ENCODE results near the gene AKT1S1.

AKT1S1 gene

GRCh38 chr19:49907745-49908446 is 30.7 kb upstream of the AKT1S1 start:
- no peak for DNase-seq (ENCODE audit: low read depth in 2 of 2)

GRCh38 chr19:49906879-49907564 is 29.9 kb upstream of the AKT1S1 start:
- DNase-seq (ENCODE audit: low read depth in 2 of 2): no peak

DNA sequence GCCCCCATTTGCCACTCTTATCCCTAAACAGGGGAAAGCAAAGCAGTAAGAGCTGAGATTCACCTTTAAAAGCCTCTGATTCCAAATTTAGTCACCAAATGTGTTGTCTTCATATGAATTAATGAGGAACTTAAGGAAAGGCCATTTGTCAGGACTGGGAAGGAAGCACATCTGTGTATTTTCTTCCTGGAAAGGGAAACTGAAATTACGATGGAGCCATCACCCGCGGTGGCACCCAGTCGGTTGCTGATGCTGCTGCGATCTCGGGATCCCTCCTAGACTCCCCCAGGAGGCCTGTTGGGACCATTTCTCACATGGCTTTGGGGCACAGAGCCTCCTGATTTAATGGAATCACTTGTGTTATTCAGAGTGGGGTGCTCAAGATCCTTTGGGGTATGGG is 27.0 kb upstream of the AKT1S1 start:
- no peak for DNase-seq (ENCODE audit: low read depth in 2 of 2)

- peak; percentile 31 to 48 for DNase-seq (ENCODE audit: low read depth in 2 of 2)
These were observed 19.9 kb upstream of the AKT1S1 start, which contains the start of gene IL4I1 for GRCh38 chr19:49896863-49897621. Gene IL4I1, minus strand, starts transcription at chr19:49896887. Its CDS starts 727 bp downstream, at chr19:49896160.

- DNase-seq (ENCODE audit: low read depth in 2 of 2): no peak
These were observed 18.6 kb upstream of the AKT1S1 start for GRCh38 chr19:49895566-49896297.

DNA sequence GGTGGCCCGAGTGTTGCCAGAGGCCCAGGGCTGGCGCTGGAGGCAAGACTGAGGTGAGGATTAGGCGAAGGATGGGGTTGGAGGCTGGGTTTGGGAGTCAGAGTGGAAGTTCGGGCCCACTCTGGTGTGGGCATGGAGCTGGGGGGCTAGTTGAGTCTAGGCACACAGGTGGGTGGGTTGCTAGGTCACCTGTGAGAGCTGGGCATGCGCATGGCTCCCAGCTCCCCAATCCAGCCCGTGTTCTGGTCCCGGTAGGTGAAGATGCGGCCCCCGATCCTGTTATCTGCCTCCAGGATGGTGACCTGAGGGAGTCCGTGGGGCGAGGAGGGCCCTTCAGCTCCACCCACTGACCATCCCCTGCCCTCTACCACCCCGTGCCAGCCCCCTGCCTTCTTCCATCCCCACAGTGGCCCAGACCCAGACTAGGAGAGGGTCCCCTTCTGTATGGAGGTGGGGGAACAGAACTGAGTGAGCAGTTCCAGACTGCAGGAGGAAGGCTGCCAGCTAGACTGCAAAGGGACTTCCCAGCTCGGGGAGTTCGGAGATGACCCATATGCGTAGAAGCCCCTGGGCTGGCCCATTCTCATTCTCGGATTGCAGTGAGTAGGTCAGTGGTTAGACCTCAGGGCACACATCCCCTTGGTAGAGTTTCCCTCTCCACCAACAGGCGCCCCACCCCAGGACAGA is 17.9 kb upstream of the AKT1S1 start:
- DNase-seq (ENCODE audit: low read depth in 2 of 2): no peak

GRCh38 chr19:49894011-49894664 is 17.0 kb upstream of the AKT1S1 start:
- DNase-seq (ENCODE audit: low read depth in 2 of 2): no peak

DNA sequence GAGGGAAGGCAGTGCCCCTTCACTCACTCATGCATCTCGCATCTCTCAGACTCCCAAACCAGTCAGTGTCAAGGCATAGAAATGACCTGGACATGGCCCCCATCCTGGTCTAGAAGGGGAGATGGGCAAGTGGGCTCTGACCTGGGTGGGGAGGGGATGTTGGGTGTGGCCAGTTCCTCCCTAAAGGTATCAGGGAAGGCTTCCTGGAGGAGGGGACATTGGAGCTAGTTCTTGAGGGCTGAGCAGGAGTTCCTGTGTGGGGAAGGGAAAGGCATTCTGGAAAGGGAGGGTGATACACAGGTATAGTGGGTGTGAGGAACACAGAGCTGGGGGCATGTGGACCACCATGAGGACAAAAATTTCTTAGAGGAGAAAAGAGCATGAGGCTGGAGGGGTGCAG is 15.6 kb upstream of the AKT1S1 start:
- no peak for DNase-seq (ENCODE audit: low read depth in 2 of 2)

- DNase-seq (ENCODE audit: low read depth in 2 of 2): no peak
These were observed 14.2 kb upstream of the AKT1S1 start for GRCh38 chr19:49891393-49891792.

DNA sequence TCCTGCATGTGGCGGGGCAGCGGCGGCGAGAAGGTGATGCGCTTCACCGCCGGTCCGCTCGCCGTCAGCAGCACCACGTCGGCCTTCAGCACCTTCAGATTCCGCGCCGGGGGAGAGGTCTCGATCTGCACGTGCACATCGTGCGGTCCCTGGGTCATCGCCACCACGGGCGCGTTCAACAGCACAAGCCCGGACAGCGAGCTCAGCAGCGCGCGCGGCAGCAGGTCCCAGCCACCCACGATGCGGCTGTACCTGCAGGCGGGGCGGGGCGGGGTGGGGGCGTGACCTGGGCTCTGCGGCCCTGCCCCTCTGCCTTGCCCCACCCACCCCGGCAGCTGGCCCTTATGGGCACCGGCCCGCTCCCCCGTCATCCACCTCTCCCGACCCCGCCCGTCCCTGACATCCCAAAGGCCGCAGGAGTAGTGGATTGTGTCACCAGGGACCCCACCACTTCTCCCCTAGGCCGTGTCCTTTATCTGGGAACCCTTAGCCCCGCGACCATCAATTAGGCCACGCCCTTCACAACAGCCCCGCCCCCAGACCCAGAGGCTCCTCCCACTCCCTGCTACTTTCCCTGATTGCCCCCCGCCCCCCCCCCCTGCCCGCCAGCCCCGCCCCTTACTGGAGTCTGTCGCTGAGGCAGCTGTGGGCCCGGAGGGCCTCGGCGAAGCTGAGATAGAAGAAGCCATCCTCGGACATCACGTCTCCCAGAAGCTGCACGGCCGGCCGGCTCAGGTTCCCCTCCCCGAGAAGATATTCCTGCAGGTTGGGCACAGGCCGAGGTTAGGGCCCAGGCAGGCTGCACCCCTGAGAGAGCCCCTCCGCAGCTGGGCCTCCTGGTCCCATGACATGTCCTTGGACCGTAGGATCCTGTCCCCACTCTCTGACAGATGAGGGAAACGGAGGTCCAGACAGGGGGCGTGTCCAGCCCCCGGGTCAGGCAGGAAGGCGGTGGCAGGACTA is 13.5 kb upstream of the AKT1S1 start:
- peak; percentile 33 to 46 for DNase-seq (ENCODE audit: low read depth in 2 of 2)

DNA sequence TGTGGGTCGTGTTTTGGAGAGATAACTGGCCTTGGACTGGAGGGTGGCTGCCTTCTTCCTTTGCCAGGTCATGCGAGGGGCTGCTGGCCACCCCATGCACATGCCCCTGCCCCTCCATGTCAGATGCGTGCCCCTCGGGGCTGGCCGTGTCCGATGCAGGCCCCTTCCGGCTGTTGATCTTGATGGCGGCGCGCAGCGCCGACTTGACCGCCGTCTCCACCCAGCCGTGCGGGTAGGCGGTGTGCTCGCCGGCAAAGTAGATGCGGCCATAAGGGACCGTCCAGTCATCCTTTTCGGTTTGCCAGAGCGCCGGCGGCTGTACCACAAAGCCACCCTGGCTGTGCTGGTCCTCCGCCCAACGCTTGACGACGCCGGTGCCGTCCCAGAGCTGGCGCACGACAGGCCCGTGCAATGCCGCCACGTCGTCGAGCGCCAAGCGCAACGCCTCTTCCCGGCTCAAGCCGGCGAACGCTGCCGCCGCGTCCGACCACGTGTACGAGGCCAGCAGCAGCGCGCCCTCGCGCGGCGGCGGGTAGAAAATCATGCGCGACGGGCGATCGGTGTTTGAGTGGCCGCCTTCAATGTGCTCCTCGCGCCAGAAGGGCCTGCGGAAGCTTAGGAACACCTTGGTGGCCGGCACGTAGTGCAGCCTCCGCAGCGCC is 12.7 kb upstream of the AKT1S1 start:
- peak; percentile 47 to 49 for DNase-seq (ENCODE audit: low read depth in 2 of 2)

GRCh38 chr19:49889038-49889686 is 12.0 kb upstream of the AKT1S1 start:
- no peak for DNase-seq (ENCODE audit: low read depth in 2 of 2)

- no peak for DNase-seq (ENCODE audit: low read depth in 2 of 2)
These were observed 11.3 kb upstream of the AKT1S1 start for GRCh38 chr19:49888510-49888824.

GRCh38 chr19:49887665-49888509 is 10.7 kb upstream of the AKT1S1 start:
- DNase-seq (ENCODE audit: low read depth in 2 of 2): no peak

DNA sequence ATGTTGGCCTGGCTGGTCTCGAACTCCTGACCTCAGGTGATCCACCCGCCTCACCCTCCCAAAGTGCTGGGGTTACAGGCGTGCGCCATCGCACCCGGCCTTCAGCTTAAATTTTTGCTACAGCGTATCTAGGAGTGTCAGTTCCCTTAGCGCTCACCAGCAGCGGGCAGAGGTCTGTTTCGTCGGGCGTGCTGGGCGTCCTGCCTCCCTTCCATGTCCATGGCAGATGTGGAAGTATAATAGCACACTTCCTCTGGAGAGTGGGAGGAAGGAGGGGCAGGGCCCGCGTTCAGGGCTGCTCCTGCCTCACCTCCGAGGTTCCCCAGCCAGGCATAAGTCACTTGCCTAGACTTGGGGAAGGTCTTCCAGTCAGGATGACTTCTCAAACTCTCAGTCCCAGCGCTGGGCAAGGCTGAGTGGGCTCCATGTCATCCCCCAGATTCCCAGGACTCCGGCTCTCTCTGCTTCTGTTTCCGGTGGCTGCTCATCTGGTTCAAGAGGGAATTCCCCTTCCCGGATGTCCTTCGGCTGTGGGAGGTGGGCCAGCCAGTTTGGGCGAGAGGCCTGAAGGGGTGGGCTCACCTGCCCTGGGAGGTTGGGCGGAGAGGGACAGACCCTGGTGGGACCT is 10.0 kb upstream of the AKT1S1 start:
- no peak for DNase-seq (ENCODE audit: low read depth in 2 of 2)

DNA sequence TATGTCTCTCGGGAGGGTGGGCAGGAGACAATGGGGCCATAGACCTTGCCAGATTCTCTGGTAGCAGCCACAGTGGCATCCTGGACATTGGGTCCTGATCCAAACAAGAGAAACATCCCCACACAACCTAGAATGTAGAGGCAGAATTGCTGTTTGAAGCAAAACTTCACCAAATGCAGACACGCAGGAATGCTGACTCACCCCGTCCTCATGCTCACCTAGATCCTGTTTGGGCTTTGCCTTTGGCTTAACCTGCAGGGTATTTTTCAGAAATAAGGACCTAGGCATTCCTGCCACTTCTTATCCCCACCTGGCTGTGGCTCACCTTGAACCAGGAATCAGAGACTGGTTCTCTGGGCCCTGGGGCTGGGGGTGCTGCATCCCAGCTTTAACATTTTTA is 7.6 kb upstream of the AKT1S1 start:
- DNase-seq (ENCODE audit: low read depth in 2 of 2): no peak

DNA sequence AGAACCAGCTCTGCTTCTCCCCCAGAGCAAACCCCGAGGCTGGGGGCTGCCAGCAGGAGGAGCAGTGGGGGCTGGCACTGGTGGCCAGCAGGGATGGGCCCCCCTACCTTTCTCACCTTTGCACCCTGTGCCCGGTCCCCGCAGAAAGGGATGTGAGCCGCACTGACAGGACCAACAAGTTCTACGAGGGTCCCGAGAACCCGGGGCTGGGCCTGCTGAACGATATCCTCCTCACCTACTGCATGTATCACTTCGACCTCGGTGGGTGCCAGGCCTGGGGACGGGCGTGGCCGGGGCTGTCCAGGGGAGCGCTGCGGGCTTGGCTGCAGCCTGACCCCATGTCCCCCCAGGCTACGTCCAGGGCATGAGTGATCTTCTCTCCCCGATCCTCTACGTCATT is 7.0 kb upstream of the AKT1S1 start:
- DNase-seq (ENCODE audit: low read depth in 2 of 2): no peak

Measured in activated CD8-positive, alpha-beta memory T cell treated with anti-CD3 and anti-CD28 coated beads for 4 hours (primary cell).